ENCODE results near the gene VANGL2.

The VANGL2 gene

DNA sequence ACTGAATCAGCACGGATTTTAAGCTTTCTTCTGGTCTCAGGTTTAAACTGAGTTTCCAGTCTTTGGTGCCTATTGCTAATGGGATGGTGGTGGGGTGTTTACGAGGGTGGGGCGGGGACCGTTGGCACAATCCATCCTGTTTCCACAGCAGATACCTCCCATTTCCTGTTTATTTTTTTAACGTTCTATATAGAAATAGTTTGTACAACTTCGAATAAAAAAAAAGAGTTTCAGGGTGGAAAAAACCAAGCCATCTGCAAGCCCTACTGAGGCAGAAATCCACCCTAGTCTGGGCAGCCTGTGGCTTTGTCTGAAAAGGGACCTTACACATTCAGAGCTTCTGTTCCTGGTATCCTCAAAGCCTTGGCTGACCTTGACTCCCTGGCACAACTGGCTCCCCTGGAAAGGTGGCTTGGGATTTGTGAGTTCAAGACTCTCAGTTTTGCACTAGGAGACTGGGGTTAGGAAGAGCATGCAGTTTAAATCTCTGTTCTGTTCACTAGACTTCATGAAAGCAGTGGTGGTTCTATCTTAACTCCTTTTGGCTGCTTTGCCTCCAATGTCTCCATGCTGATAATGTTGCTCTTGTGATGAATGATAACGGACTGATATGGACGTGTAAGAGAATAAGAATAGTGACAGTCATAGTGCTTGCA is 46.7 kb downstream of the VANGL2 start:
- no peak for TF ChIP-seq CTCF (conservative IDR thresholded peaks at IDR 0.05; ENCODE audit: low read depth, low read length)
- no peak for DNase-seq (ENCODE audit: low read depth)
- H3K4me3 ChIP-seq (ENCODE audit: low read depth, low read length), result no peak overlapping the region

- H3K4me3 ChIP-seq (ENCODE audit: low read depth, low read length), result no peak overlapping the region
- DNase-seq (ENCODE audit: low read depth), result no peak
- TF ChIP-seq CTCF (conservative IDR thresholded peaks at IDR 0.05; ENCODE audit: low read depth, low read length), result no peak
Observed at GRCh38 chr1:160449494-160449893, 49.1 kb downstream of the VANGL2 start.

- no peak for DNase-seq (ENCODE audit: low read depth)
- no peak overlapping the region for H3K4me3 ChIP-seq (ENCODE audit: low read depth, low read length)
- no peak for TF ChIP-seq CTCF (conservative IDR thresholded peaks at IDR 0.05; ENCODE audit: low read depth, low read length)
Observed at GRCh38 chr1:160451119-160451858, 50.9 kb downstream of the VANGL2 start.

- no peak for DNase-seq (ENCODE audit: low read depth)
- no peak overlapping the region for H3K4me3 ChIP-seq (ENCODE audit: low read depth, low read length)
- TF ChIP-seq CTCF (conservative IDR thresholded peaks at IDR 0.05; ENCODE audit: low read depth, low read length), result no peak
Observed at GRCh38 chr1:160451859-160452232, 51.5 kb downstream of the VANGL2 start.

DNA sequence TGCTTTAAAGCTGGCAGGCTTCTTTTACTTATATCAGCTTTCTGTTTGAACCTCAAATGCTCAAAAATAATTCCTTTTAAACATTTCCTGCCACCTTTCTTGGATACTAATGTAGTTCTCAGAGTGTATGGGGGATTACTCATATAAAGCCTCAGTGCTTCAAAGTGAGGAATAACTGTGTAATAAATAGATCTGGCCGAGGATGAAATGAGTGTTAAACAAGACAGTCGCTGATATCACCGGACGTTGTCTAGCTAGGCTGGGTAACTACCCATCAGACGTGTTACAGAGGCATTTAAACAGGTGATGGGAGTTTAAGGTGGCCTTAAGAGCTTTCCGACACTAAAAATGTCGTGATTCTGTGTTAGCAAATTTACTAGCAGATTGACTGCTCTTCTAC is 53.1 kb downstream of the VANGL2 start:
- H3K4me3 ChIP-seq (ENCODE audit: low read depth, low read length), result no peak overlapping the region
- DNase-seq (ENCODE audit: low read depth), result no peak
- no peak for TF ChIP-seq CTCF (conservative IDR thresholded peaks at IDR 0.05; ENCODE audit: low read depth, low read length)

GRCh38 chr1:160454371-160455152 is 54.2 kb downstream of the VANGL2 start:
- H3K4me3 ChIP-seq (ENCODE audit: low read depth, low read length), result no peak overlapping the region
- no peak for TF ChIP-seq CTCF (conservative IDR thresholded peaks at IDR 0.05; ENCODE audit: low read depth, low read length)
- no peak for DNase-seq (ENCODE audit: low read depth)
